CD4-positive, alpha-beta T cell treated with Interleukin-6 for 4 hours (primary cell): ENCODE results near the gene ARHGEF25.
"Not testable (repeated sequence)": the region's sequence is repeated elsewhere in the genome, so short reads cannot be mapped to it uniquely, and the experiment has no call there.

ENCODE experiments used
- DNase-seq: peaks from one replicate; pipeline ENCODE4 v3.0.0-alpha.2; 2020; ENCODE audit warnings: mixed read lengths

The ARHGEF25 gene

GRCh38 chr12:57622293-57623245, 11.3 kb downstream of the ARHGEF25 start:
- no peak for DNase-seq

GRCh38 chr12:57623385-57623784, 12.2 kb downstream of the ARHGEF25 start:
- DNase-seq: no peak

DNA sequence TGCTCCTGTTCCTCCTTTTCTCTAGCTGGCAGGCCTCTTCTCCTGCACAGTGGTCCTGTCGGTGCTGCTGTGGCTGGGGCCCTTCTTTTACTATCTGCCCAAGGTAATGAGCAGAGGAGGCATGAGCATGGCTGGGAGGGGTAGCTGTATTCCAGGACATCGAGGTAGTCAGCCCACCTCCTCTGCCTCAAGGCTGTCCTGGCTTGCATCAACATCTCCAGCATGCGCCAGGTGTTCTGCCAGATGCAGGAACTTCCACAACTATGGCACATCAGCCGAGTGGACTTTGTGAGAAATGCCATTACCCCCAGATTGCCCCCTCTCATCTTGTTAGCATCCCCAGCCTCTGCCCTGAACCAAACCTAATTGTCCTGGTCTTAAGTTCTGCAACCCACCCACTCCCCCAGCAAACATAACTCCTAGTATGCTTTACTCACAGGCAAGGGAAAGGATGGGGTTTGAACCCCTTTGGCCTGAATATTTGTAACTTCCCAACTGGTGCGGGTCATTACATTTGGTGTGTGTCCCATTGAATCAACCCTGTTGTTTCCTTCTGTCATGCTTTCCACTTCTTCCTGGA, 12.7 kb downstream of the ARHGEF25 start:
- no peak for DNase-seq

GRCh38 chr12:57624441-57625220, 13.4 kb downstream of the ARHGEF25 start:
- DNase-seq: no peak

DNA sequence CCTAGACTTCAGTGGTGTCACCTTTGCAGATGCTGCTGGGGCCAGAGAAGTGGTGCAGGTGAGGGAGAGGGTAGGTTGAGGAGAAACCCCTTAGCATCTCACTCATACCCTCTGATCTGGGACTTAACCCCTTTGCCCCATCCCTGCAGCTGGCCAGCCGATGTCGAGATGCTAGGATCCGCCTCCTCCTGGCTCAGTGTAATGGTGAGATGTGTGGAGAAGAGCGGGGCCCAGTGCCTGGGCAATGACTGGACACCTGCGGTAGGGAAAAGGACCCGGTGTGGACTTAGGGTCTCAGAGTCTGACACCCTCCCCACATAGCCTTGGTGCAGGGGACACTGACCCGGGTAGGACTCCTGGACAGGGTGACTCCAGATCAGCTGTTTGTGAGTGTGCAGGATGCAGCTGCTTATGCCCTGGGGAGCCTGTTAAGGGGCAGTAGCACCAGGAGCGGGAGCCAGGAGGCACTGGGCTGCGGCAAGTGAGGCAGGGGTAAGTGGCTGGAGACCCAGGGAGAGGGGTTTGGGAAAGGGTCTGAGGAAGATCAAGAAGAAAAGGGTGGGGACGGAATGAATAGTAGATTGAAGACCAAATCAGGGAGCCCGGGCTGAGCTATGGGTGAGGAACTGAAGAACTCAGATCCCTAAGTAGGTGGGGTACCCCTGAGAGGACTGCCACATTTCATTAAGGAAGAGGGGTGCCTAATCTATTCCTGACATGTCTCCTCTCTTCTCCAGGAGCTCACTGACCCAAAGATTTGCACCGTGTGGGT, 14.2 kb downstream of the ARHGEF25 start:
- DNase-seq: no peak

DNA sequence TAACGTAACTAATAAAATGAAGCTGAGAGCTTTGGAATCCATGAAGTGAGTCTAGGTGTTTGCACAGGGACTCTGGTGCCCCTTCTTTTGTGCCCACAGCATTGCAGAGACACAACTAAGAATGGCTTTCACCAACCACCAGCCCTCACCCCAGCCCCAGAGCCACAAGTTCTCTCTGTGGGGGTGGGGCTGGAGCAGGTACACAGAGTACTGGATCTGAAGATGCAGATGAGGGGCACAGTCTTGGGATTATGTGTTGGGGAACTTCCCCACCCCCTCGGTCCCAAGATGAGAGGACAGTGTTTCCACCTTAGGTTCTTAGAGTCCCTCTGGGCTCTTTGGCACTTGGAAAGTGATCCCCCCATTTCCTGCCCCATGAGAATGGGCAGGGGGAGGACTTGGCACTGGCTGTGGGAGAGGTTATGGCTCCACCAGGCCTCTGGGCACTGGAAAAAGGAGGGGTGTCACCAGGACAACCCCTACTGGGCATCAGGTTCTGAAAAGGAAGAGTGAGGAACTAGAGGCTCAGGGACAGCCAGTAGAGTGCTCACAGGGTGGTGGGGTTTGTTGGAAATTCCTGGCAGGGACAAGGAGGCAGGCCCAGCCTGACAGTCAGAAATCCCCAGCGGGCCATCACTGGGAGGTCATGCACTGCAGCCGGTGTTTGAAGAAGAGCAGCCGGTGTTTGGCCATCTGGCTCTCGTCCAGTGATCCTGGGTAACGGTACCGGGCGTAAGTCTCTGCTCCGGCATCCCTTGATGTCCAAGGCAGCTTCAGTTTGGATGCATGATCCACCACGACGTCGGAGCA, 15.1 kb downstream of the ARHGEF25 start:
- no peak for DNase-seq

GRCh38 chr12:57626921-57627445, 15.7 kb downstream of the ARHGEF25 start:
- no peak for DNase-seq

DNA sequence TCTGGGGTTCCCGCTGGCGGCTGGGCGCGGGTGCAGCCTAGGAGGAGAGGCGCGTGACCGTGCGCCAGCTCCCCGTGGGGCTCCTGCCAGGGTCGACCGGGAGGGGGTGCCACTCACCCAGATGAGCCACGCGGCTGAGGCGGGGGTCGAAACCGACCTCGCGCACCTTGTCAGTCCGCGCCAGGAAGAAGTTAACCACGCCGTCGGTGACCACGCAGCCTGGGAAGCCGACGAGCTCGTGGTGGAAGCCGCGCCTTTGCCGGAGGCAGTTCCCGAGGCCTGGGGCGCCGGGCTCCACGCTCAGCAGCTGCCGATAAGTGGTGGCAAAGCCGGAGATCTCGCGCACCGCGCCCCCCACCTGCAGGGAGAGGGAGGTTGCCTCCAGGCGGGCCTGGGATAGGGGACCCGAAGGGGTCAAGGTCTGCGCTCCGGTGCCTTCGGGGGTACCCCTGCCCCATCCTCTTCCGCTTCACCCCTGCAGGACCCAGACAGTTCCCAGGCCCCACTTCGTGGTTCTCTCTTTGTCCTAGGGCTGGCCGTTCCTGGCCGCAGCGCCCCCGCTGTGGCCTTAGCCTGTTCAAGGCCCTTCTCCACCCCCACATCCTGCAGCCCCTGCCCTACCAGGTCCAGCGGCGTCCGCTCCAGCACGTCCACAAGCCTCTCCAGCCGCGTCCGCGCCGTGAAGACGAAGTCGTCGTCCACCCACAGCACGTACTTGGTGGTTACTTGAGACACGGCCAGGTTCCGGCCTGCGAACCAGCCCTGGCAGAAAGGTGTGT, 16.5 kb downstream of the ARHGEF25 start:
- peak; percentile 31 for DNase-seq

- DNase-seq: no peak
These were observed 17.3 kb downstream of the ARHGEF25 start for GRCh38 chr12:57628280-57629191.

GRCh38 chr12:57629897-57630471, 18.7 kb downstream of the ARHGEF25 start:
- DNase-seq: no peak

- no peak for DNase-seq
These were observed 19.7 kb downstream of the ARHGEF25 start for GRCh38 chr12:57630891-57631433.

GRCh38 chr12:57631566-57632072, 20.4 kb downstream of the ARHGEF25 start:
- no peak for DNase-seq

DNA sequence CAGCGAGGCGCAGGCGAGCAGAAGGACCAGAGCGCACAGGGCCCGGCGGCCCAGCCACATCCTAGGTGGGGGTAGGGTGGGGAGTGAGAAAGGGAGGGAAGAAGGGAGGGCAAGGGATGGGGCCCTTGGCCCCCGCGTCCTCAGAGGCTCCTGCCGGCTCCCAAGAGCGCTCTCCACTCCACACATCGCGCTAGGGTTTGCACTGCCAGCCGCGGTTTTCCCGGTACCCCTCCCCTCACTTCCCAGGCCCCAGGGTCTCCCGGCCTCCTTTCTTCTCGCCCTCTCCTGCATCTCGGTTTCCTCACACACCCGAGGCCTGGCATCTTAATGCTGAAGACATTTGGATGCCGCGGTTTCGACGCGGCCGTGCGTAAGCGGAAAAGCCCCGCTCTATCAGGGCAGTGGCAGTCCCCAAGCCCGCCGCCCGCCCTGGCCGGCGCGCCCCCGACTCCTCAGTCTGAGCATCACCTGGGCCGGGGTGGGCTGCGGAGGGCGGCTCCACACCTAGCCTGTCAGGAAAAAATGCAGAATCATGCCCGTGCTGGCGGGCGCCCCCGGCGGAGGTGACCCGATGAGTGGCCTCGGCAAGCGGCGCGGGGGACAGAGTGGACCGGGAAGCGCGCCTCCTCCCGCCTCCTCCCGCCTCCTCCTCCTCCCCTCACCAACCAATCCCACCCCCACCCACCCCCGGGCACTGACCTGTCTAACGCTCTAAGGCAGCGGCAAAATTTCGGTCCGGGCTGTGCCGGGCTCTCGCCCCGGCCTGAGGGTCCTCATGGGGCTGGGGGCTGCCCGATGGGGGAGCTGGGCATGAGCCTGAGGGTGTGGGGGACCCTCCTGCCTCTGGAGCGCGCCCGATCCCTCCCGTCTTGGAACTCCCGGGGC, 21.1 kb downstream of the ARHGEF25 start:
- DNase-seq: peak; percentile 15

GRCh38 chr12:57632958-57633840, 22.0 kb downstream of the ARHGEF25 start, which contains the start of gene B4GALNT1:
Gene B4GALNT1 (minus strand): TSS chr12:57633201. CDS start chr12:57632132, 1,069 bp downstream.
- DNase-seq: peak; percentile 72

DNA sequence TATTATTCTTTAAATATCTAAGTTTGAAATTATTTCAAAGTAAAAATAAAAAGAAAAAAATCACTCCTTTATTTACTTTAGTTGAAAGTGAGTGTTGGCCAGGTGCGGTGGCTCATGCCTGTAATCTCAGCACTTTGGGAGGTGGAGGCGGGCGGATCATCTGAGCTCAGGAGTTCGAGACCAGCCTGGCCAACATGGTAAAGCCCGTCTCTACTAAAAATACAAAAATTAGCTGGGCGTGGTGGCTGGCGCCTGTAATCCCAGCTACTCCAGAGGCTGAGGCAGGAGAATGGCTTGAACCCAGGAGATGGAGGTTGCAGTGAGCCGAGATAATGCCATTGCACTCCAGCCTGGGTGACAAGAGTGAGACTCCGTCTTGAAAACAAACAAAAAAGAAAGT, 25.5 kb downstream of the ARHGEF25 start:
- DNase-seq: not testable (repeated sequence)

DNA sequence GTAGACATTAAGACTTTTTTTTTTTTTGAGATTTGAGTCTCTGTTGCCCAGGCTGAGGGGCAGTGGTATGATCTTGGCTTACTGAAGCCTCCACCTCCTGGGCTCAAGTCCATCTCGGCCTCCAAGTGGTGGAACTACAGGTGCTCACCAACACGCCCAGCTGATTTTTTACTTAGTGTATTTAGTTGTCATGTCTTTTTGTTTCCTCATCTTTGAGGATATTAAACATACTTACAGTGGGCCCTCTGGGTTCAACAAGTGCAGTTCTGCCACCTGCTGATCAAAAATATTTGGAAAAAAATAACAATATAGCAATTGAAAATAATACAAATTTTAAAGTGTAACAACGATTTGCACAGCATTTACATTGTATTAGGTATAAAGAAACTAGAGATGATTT, 26.1 kb downstream of the ARHGEF25 start:
- no peak for DNase-seq
